RWPE2 (cell line): ENCODE measurements around the gene ZNF587.
"Not testable (repeated sequence)": the region's sequence is repeated elsewhere in the genome, so short reads cannot be mapped to it uniquely, and the experiment has no call there.

ENCODE experiments used
- ATAC-seq: fragments of 200-7000 bp; cut with Tn5 transposase; 3 replicates; pipeline ENCODE4 v1.9.1; 2021; ENCODE audit warnings: low read depth
- DNase-seq: peaks from one replicate; pipeline ENCODE4 v3.0.0-alpha.2; 2020; ENCODE audit warnings: low spot score
- H3K27ac ChIP-seq: fragments of 450-650 bp; 2 replicates; pipeline ENCODE4 v1.5.1; 2017; ENCODE audit warnings: mild to moderate bottlenecking; ENCODE audit not compliant: poor library complexity, severe bottlenecking
- H3K27me3 ChIP-seq: fragments of 250-450 bp; sonication (Bioruptor Pico); 2 replicates; pipeline ENCODE4 v1.5.1; 2021; ENCODE audit warnings: mild to moderate bottlenecking, moderate library complexity; ENCODE audit not compliant: insufficient read depth, poor library complexity, severe bottlenecking
- H3K36me3 ChIP-seq: fragments of 250-450 bp; sonication (Bioruptor Pico); 2 replicates; pipeline ENCODE4 v1.5.1; 2020; ENCODE audit warnings: low read depth, mild to moderate bottlenecking, moderate library complexity
- H3K4me1 ChIP-seq: fragments of 250-450 bp; sonication (Bioruptor Pico); 2 replicates; pipeline ENCODE4 v1.5.1; 2021; ENCODE audit warnings: mild to moderate bottlenecking, moderate library complexity; ENCODE audit not compliant: insufficient read depth, poor library complexity, severe bottlenecking
- H3K4me3 ChIP-seq: fragments of 250-450 bp; sonication (Bioruptor Pico); 2 replicates; pipeline ENCODE4 v1.5.1; 2021; ENCODE audit warnings: mild to moderate bottlenecking, moderate library complexity; ENCODE audit not compliant: severe bottlenecking
- H3K9me3 ChIP-seq: fragments of 250-450 bp; sonication (Bioruptor Pico); 2 replicates; pipeline ENCODE4 v1.5.1; 2021; ENCODE audit warnings: mild to moderate bottlenecking, moderate library complexity; ENCODE audit not compliant: severe bottlenecking
- CTCF ChIP-seq: fragments of 450-650 bp; IDR thresholded peaks from one replicate; pipeline ENCODE4 v1.5.1; 2017; ENCODE audit warnings: mild to moderate bottlenecking, moderate library complexity; ENCODE audit not compliant: poor library complexity, severe bottlenecking

ZNF587 gene

GRCh38 chr19:57818378-57818777 is 31.3 kb upstream of the ZNF587 start:
- Histone ChIP-seq H3K27me3 (no peaks in the 10 kb centered on the region), H3K4me1 (no peaks in the 10 kb centered on the region), H3K9me3 (no peaks in the 10 kb centered on the region), H3K27ac (peak overlapping the region; percentile 32), H3K36me3 (peaks cover 12% of the 10 kb centered on the region), H3K4me3 (no peak overlapping the region)
- DNase-seq (no peak), ATAC-seq (no peak)
- no peak for TF ChIP-seq CTCF

- TF ChIP-seq CTCF: peak; percentile 23
- H3K27me3 ChIP-seq: no peaks in the 10 kb centered on the region
- ATAC-seq (peak; percentile 90), DNase-seq (peak; percentile 79)
- H3K36me3 ChIP-seq: peaks cover 16% of the 10 kb centered on the region
- H3K9me3 ChIP-seq: no peaks in the 10 kb centered on the region
- H3K4me1 ChIP-seq: no peaks in the 10 kb centered on the region
- H3K27ac ChIP-seq: peak overlapping the region; percentile 32
- H3K4me3 ChIP-seq: peak overlapping the region; percentile 68
Measured at GRCh38 chr19:57819475-57820148, 30.0 kb upstream of the ZNF587 start.

GRCh38 chr19:57820599-57820998 is 29.1 kb upstream of the ZNF587 start:
- no peak for DNase-seq
- H3K27me3 ChIP-seq: no peaks in the 10 kb centered on the region
- H3K9me3 ChIP-seq: no peaks in the 10 kb centered on the region
- peaks cover 21% of the 10 kb centered on the region for H3K36me3 ChIP-seq
- H3K4me1 ChIP-seq: no peaks in the 10 kb centered on the region
- H3K4me3 ChIP-seq: peak overlapping the region; percentile 68
- peak overlapping the region; percentile 32 for H3K27ac ChIP-seq
- no peak for TF ChIP-seq CTCF
- no peak for ATAC-seq

GRCh38 chr19:57821095-57821494 is 28.6 kb upstream of the ZNF587 start:
- not testable (repeated sequence) for H3K27ac ChIP-seq, H3K9me3 ChIP-seq, DNase-seq, H3K4me1 ChIP-seq, H3K4me3 ChIP-seq, ATAC-seq, H3K27me3 ChIP-seq
- H3K36me3 ChIP-seq: peaks cover 26% of the 10 kb centered on the region

- H3K27ac ChIP-seq, H3K27me3 ChIP-seq, H3K4me3 ChIP-seq, ATAC-seq, H3K4me1 ChIP-seq, H3K9me3 ChIP-seq, DNase-seq: not testable (repeated sequence)
- peaks cover 30% of the 10 kb centered on the region for H3K36me3 ChIP-seq
Measured at GRCh38 chr19:57821501-57821900, 28.2 kb upstream of the ZNF587 start.

GRCh38 chr19:57823155-57823554 is 26.5 kb upstream of the ZNF587 start:
- H3K27ac ChIP-seq, ATAC-seq, H3K4me3 ChIP-seq, H3K4me1 ChIP-seq, H3K9me3 ChIP-seq, H3K27me3 ChIP-seq, DNase-seq: not testable (repeated sequence)
- peaks cover 43% of the 10 kb centered on the region for H3K36me3 ChIP-seq

- not testable (repeated sequence) for H3K4me1 ChIP-seq, H3K9me3 ChIP-seq, H3K27me3 ChIP-seq, H3K27ac ChIP-seq, DNase-seq, H3K4me3 ChIP-seq, ATAC-seq
- H3K36me3 ChIP-seq: peaks cover 43% of the 10 kb centered on the region
Measured at GRCh38 chr19:57823608-57824007, 26.1 kb upstream of the ZNF587 start.
